GM23338 (cell line): ENCODE results near the gene FILIP1. TPM values are rescaled to one million over a fixed set of nuclear protein-coding genes. Genes with fewer than 3 reads are reported as not detected.
A peak's percentile ranks its signal among the peaks of the same experiment; 100 is the strongest.

ENCODE experiments used
- ATAC-seq: fragments of 200-7000 bp; cut with Tn5 transposase; 3 replicates; pipeline ENCODE4 v1.9.1; 2020
- DNase-seq: peaks from one replicate; pipeline ENCODE4 v3.0.0-alpha.2; 2015; ENCODE audit warnings: low spot score
- H2AFZ ChIP-seq: fragments of 200-600 bp; sonication (generic); 2 replicates; pipeline ENCODE4 v1.8.0; 2016; ENCODE audit warnings: antibody characterized with exemption, mild to moderate bottlenecking, moderate library complexity
- H3F3A ChIP-seq: fragments of 200-600 bp; sonication (generic); replicated peaks from 2 replicates; pipeline ENCODE4 v1.8.0; 2017; ENCODE audit warnings: antibody characterized with exemption, mixed run types, low read depth
- H3K27ac ChIP-seq: fragments of 200-600 bp; sonication (generic); 2 replicates; pipeline ENCODE4 v1.6.1; 2016; ENCODE audit warnings: low read depth
- H3K27me3 ChIP-seq: fragments of 200-600 bp; sonication (generic); 2 replicates; pipeline ENCODE4 v1.8.0; 2016; ENCODE audit warnings: mild to moderate bottlenecking, mixed run types, moderate library complexity; ENCODE audit not compliant: insufficient read depth
- H3K36me3 ChIP-seq: fragments of 200-600 bp; sonication (generic); 2 replicates; pipeline ENCODE4 v1.8.0; 2016; ENCODE audit warnings: mild to moderate bottlenecking; ENCODE audit not compliant: insufficient read depth
- H3K4me1 ChIP-seq: fragments of 200-600 bp; sonication (generic); 2 replicates; pipeline ENCODE4 v1.8.0; 2016; ENCODE audit warnings: mild to moderate bottlenecking, moderate library complexity; ENCODE audit not compliant: insufficient read depth
- H3K4me2 ChIP-seq: fragments of 200-600 bp; sonication (generic); 2 replicates; pipeline ENCODE4 v1.7.1; 2017; ENCODE audit warnings: mixed run types
- H3K4me3 ChIP-seq: fragments of 200-600 bp; sonication (generic); 2 replicates; pipeline ENCODE4 v1.6.1; 2016; ENCODE audit warnings: mixed run types
- H3K79me2 ChIP-seq: fragments of 200-600 bp; sonication (generic); replicated peaks from 2 replicates; pipeline ENCODE4 v1.8.0; 2017; ENCODE audit warnings: mild to moderate bottlenecking; ENCODE audit not compliant: insufficient read depth
- H3K9me2 ChIP-seq: fragments of 200-600 bp; sonication (generic); 2 replicates; pipeline ENCODE4 v1.8.0; 2017; ENCODE audit not compliant: insufficient read depth
- H4K20me1 ChIP-seq: fragments of 200-600 bp; sonication (generic); replicated peaks from 2 replicates; pipeline ENCODE4 v1.8.0; 2017; ENCODE audit warnings: mild to moderate bottlenecking; ENCODE audit not compliant: insufficient read depth
- H3K27ac Mint-ChIP-seq: 2 replicates; pipeline ENCODE4 v1.8.0; 2020; ENCODE audit warnings: inconsistent platforms, mild to moderate bottlenecking, moderate library complexity, mixed read lengths
- H3K27me3 Mint-ChIP-seq: 3 replicates; pipeline ENCODE4 v1.8.0; 2022; ENCODE audit warnings: low read depth, mild to moderate bottlenecking, moderate library complexity, mixed read lengths, inconsistent platforms; ENCODE audit not compliant: insufficient read depth, poor library complexity
- H3K36me3 Mint-ChIP-seq: 3 replicates; pipeline ENCODE4 v1.8.0; 2021; ENCODE audit warnings: low read depth, mild to moderate bottlenecking, inconsistent platforms, moderate library complexity, mixed read lengths
- H3K4me1 Mint-ChIP-seq: 3 replicates; pipeline ENCODE4 v1.8.0; 2020; ENCODE audit warnings: mild to moderate bottlenecking, inconsistent platforms, mixed read lengths
- H3K4me3 Mint-ChIP-seq: 3 replicates; pipeline ENCODE4 v1.8.0; 2021; ENCODE audit warnings: moderate library complexity, mild to moderate bottlenecking, inconsistent platforms, mixed read lengths
- H3K9me3 Mint-ChIP-seq: 3 replicates; pipeline ENCODE4 v1.8.0; 2020; ENCODE audit warnings: moderate library complexity, mild to moderate bottlenecking, inconsistent platforms, mixed read lengths
- ETS1 ChIP-seq: IDR thresholded peaks from 2 replicates; pipeline ENCODE4 v1.6.1; 2016; ENCODE audit warnings: antibody characterized with exemption
- EZH2 ChIP-seq: fragments of 200-600 bp; sonication (generic); IDR thresholded peaks from one replicate; pipeline ENCODE4 v1.8.0; 2017; ENCODE audit warnings: antibody characterized with exemption, mild to moderate bottlenecking, low read depth; ENCODE audit not compliant: unreplicated experiment
- EZH2phosphoT487 ChIP-seq: fragments of 200-600 bp; sonication (generic); IDR thresholded peaks from one replicate; pipeline ENCODE4 v1.8.1; 2018; ENCODE audit warnings: antibody characterized with exemption; ENCODE audit not compliant: unreplicated experiment
- REST ChIP-seq: IDR thresholded peaks from one replicate; pipeline ENCODE4 v1.6.1; 2018; ENCODE audit warnings: antibody characterized with exemption; ENCODE audit not compliant: unreplicated experiment
- STAT1 ChIP-seq: IDR thresholded peaks from one replicate; pipeline ENCODE4 v1.6.1; 2016; ENCODE audit warnings: antibody characterized with exemption; ENCODE audit not compliant: unreplicated experiment
- ZNF114 ChIP-seq: fragments of 250-450 bp; sonication (Bioruptor Pico); IDR thresholded peaks from 2 replicates; pipeline ENCODE4 v1.5.0; 2020; ENCODE audit warnings: mild to moderate bottlenecking, moderate library complexity
- ZNF462 ChIP-seq: fragments of 250-450 bp; sonication (Bioruptor Pico); IDR thresholded peaks from 2 replicates; pipeline ENCODE4 v1.5.0; 2020; ENCODE audit warnings: mild to moderate bottlenecking, moderate library complexity
- polyA plus RNA-seq: library from polyadenylated mRNA; unstranded; fragments of >200 nt; fragmentation: Nextera tagmentation; extraction: Ambion mirVana; gene quantifications from 2 replicates; pipeline ENCODE4 v1.2.1, GENCODE V29; 2016
- total RNA-seq: library from RNA; depleted of rRNA; stranded (reverse); fragments of >200 nt; shearing (Covaris generic); gene quantifications from 2 replicates; pipeline ENCODE4 v1.2.3, GENCODE V29; 2014

Gene FILIP1
- total and polyA plus RNA-seq, 2 experiments from 2014 or later: 3.7 to 6.4 TPM

- no peak overlapping the region for H3K4me2 ChIP-seq
- TF ChIP-seq ZNF462 (no peak), ETS1 (no peak), REST (no peak), EZH2 (no peak), ZNF114 (CRISPR knock-in tag) (no peak), STAT1 (no peak), EZH2phosphoT487 (no peak)
- H3K27me3 ChIP-seq: no peaks in the 10 kb centered on the region
- H3K27ac ChIP-seq: no peak overlapping the region
- Mint-ChIP-seq H3K36me3 (no peaks in the 10 kb centered on the region), H3K27ac (no peak overlapping the region), H3K4me1 (peaks cover 21% of the 10 kb centered on the region), H3K9me3 (no peaks in the 10 kb centered on the region), H3K27me3 (peaks cover 7% of the 10 kb centered on the region), H3K4me3 (no peak overlapping the region)
- no peak overlapping the region for H3K4me3 ChIP-seq
- peaks cover 15% of the 10 kb centered on the region for H3K4me1 ChIP-seq
- no peaks in the 10 kb centered on the region for H4K20me1 ChIP-seq
- DNase-seq: no peak
- ATAC-seq: no peak
- no peaks in the 10 kb centered on the region for H3K79me2 ChIP-seq
- no peaks in the 10 kb centered on the region for H3F3A ChIP-seq
- H3K9me2 ChIP-seq: peaks cover 4% of the 10 kb centered on the region; the same call in 1 of the 2 replicates
- no peaks in the 10 kb centered on the region for H3K36me3 ChIP-seq
- peak overlapping the region; percentile 3; the same call in 1 of the 2 replicates for H2AFZ ChIP-seq
Measured at GRCh38 chr6:75503291-75503690, 9.7 kb upstream of the FILIP1 start.
